Measurements from ENCODE around the gene FAM184A.
"Not testable (repeated sequence)": the region's sequence is repeated elsewhere in the genome, so short reads cannot be mapped to it uniquely, and the experiment has no call there.

FAM184A gene

DNA sequence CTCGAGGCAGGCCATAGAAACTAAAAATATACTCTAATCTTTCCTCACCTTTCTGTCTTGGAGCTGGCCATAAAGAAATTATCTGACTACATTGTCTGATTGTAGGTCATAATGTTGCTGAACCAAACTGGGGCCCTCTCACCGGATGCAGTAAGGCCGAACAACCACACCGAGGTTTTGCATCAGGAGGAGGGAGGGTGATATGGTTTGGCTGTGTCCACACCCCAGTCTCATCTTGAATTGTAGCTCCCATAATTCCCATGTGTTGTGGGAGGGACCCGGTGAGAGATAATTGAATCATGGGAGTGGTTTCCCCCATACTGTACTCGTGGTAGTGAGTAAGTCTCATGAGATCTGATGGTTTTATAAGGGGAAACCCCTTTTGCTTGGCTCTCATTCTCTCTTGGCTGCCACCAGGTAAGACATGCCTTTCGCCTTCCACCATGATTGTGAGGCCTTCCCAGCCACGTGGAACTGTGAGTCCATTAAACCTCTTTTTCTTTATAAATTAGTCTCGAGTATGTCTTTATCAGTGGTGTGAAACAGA is 19.4 kb upstream of the FAM184A start:
- DNase-seq (ENCODE audit: low spot score); FAIRE-seq: not testable (repeated sequence)

DNA sequence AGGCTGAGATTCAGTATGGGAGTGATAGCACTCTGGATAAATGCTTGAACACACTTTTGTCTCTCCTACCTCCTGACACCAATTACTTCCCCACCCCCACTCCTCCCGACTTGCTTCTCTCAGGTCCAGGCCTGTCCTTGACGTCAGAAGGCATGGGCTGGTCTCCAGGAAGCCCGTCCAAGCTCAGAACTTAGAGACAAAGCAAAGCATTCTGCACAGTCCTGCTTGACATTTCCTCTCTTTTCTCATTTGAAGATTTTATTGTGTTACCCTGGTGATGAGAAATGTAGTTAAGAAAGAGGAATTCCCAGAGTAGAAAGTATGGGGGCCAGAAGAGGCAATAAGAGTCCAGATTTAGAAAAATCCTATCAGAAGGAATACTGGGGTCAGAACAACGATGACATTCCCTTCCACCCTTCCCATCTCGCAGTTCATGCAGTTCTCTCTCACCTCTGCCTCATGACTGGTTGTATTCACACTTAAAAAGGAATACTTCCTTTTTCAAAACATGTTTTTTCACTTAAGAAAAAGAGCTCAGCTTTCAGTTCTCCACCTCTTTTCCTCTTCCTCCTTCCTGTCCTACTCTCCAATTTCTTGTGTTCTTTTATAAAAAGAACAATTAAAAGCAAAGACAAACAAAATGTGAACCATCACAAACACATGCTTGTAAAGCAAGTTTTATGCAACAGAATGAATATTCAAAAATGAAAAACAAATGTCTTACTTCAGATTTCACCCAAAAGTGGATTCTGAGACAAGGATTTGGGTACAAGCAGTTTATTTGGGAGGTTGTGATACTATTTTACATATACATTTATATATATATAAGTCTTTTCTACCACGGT is 18.5 kb upstream of the FAM184A start:
- FAIRE-seq (no peak), DNase-seq (ENCODE audit: low spot score) (no peak)

- DNase-seq (ENCODE audit: low spot score) (no peak), FAIRE-seq (no peak)
Measured at GRCh38 chr6:119090256-119090655, 11.8 kb upstream of the FAM184A start.

GRCh38 chr6:119084784-119085183 is 6.3 kb upstream of the FAM184A start:
- DNase-seq (ENCODE audit: low spot score) (no peak), FAIRE-seq (no peak)

- no peak for FAIRE-seq
- no peak for DNase-seq (ENCODE audit: low spot score)
Measured at GRCh38 chr6:119083007-119083406, 4.5 kb upstream of the FAM184A start.

GRCh38 chr6:119079283-119079809 is 882 bp upstream of the FAM184A start:
- DNase-seq (ENCODE audit: low spot score) = no peak

DNA sequence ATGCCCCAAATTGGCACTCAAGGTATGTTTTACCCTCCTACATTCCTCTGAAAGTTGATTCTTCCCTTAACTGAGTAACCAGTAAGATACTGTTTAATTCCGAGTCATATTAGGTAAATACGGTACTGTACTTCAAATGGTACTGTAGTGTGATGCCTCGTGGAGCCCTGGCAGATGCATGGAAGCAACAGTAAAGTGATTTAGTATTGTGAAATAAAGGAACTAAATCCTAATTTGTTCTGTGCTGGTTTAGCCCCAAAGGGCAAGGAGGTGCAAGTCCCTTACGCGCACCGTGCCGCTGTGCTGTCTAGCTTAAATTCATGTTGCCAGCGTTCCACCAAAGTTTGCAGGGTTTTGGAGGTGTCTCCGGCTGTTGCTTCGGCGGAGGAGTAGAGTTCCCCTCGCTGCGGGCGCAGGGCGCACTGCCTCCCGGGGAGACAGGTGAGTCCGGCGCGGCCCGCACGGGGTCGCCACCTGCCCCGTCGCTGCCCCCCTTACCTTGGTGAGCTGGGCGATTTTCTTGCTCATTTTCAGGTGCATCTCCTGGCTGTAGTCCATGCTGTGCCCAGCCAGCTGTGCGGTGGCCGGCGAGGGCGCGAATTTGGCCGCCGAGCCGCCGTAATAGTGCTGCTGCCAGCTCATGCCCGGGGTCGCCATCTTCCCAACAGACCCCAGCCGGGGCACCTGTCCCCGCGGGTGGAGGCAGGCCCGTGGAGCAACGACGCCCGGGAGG is 655 bp downstream of the FAM184A start:
- DNase-seq (ENCODE audit: low spot score) = no peak
- no peak for FAIRE-seq

More at GRCh38 chr6:119079283-119079809, 882 bp upstream of the FAM184A start:
- no peak for FAIRE-seq

DNA sequence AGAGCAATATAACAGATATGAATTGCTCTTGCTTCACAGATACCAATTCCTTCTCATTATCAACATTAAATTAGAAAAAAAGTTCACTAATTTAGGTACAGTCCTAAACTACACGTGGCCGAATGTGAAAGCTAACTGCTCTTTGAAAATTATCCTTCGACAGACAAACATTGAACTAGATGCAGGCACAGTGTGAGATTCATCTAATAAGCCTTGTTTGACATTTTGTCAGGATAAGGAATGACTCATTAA is 1.1 kb downstream of the FAM184A start:
- DNase-seq (ENCODE audit: low spot score) (no peak), FAIRE-seq (no peak)

DNA sequence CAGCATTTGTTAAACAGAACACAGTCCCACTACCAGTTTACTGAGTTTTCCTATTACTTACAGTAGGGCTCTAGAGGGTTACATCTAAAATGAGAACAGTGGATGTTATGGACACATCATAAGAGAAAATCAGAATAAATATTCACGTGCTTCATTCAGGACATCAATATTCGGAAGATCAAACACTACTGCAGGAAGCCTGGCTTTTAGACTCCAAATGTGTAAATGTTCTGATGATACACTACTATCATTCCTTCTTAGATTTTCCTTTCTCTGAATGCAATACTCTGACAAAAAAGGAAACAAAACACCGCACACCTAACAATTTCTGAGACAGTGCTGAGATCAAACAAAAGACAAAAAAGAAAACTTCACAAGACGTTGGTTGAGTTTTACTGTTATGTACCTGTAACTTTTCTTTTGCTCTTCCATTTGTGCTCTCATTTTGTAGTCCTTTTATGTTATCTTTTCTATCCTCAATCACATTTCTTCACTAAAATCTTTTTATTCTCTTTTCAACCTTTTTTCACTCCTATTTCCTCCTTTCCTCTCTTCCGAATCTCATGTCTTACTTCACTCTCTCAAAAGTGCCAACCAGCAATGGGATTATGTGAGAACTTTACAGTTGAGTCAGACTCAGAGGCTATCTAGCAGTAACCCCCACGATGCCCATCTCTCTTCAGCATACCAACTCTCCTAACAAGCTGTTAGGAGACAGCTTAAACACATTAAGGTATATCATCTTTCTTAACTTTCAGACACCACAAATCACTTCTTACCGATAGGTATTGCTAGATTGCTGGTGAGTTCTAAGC is 1.7 kb downstream of the FAM184A start:
- no peak for FAIRE-seq

GRCh38 chr6:119076173-119076572 is 2.3 kb downstream of the FAM184A start:
- DNase-seq (ENCODE audit: low spot score) (no peak), FAIRE-seq (no peak)

More for the DNA sequence above, 1.7 kb downstream of the FAM184A start:
- DNase-seq (ENCODE audit: low spot score) = no peak

GRCh38 chr6:119075200-119075981 is 3.1 kb downstream of the FAM184A start:
- no peak for DNase-seq (ENCODE audit: low spot score)
- FAIRE-seq = no peak

GRCh38 chr6:119073307-119074051 is 5.0 kb downstream of the FAM184A start:
- DNase-seq (ENCODE audit: low spot score) (no peak), FAIRE-seq (no peak)

DNA sequence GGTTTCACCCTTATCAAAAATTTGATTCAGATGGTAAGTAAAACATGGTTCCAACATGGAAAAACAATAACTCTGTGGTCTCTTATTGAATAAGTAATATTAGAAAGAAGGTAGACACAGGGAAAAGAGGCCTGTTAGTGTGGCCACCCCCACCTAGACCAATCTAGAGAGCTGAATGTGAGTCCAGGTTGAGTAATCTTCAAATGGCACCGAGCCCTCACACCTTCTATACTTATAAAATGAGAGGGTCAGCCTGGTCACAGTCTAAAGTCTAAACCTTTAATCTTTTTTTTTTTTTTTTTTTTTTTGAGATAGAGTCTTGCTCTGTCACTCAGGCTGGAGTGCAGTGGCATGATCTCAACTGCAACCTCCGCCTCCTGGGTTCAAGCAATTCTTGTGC is 6.9 kb downstream of the FAM184A start:
- no peak for FAIRE-seq
- DNase-seq (ENCODE audit: low spot score) = no peak

DNA sequence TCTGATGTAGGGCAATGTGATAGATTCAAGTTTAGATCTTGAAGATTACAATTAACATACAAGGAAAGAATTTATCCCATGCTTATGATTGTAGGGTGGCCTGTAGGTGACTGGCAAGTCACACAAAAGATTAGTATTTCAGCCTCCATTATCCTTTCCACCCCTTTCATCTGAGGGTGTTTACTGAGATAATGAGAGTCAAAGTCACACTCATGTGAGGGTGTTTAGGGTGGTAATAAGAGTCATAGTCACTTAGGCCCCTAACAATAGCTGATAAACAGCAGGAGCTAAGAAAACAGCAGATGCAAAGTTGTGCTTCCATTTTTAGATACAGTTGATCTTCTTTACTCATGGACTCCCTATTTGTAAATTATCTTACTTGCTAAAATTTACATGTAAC is 11.4 kb downstream of the FAM184A start:
- DNase-seq (ENCODE audit: low spot score) (no peak), FAIRE-seq (no peak)

DNA sequence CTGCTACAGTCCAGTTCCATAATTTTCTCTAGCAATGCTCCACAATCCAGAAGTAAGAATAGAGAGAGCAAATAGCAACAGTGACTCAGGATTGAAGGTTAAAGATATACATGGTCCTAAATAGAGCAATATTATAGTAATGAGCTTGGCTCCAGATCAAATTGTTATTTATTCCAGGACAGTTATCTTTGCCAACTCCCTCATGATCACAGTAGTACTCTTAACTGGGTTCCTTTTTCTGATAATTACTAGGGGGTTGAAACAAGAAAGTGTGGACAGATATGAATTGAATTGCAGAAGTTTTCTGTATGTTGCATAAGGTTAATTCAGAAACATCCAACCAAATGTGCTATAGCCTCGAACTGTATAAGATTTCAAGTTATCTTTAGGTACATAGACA is 11.9 kb downstream of the FAM184A start:
- FAIRE-seq = no peak
- DNase-seq (ENCODE audit: low spot score) = no peak

DNA sequence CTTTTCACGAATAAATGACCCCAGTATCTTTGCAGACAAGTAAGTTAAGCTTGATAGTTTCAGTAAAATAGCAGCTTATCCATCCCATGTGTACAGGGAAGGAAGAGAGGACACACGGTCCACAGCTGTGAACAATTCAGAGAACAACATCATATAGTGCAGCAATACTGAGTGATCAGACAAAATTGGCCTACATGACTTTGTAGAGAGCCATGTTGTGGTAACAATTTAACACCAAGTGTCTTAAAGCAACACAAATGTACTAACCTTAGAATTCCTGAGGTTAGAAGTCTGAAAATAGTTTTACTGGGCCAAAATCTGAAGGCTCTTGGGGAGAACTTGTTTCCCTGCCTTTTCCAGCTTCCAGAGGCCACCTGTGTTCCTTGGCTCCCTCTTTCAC is 12.5 kb downstream of the FAM184A start:
- DNase-seq (ENCODE audit: low spot score) (no peak), FAIRE-seq (no peak)

DNA sequence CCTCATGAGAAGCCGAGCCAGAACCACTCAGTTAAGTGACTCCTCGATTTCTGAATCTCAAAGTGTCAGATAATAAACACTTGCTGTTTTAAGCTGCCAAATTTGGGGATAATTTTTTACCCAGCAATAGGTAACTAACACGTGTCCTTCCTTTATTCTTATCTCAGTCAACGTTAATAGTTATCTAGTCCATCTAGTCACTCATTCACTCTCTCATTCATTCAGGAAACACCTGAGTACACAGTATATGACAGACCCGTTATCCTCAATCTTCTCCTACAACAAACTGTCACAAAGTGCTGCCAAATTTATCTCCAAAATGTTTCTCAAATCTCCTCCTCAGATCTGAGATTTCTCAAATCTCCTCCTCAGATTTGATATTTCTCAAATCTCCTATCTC is 13.1 kb downstream of the FAM184A start:
- DNase-seq (ENCODE audit: low spot score) (no peak), FAIRE-seq (no peak)

DNA sequence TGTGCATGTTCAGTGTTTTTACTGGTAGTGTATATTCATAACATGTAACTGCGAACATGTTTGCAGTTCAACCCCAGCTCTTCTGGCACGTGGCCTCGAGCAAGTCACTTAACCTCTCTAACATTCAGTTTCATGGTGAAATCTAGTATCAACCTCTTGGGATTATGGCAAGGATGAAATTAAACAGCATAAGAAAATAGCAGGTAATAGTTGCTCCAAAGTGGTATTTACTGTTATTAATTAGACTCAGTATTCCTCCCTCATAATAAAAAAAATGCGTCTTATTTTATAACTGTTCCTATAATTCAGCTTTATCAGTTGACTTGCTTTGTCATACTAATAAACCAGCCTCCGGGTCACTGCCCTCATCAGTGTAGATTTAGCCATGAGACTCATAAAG is 15.0 kb downstream of the FAM184A start:
- no peak for DNase-seq (ENCODE audit: low spot score)
- no peak for FAIRE-seq

GRCh38 chr6:119061215-119061614 is 17.2 kb downstream of the FAM184A start:
- no peak for FAIRE-seq
- no peak for DNase-seq (ENCODE audit: low spot score)

- FAIRE-seq (no peak), DNase-seq (ENCODE audit: low spot score) (no peak)
Measured at GRCh38 chr6:119060255-119060907, 18.1 kb downstream of the FAM184A start.

All from RCC 7860 (cell line).